IMR-90 (cell line): ENCODE measurements around the gene KCTD12. TPM values are rescaled to one million over a fixed set of nuclear protein-coding genes. Genes with fewer than 3 reads are reported as not detected.

ENCODE experiments used
- ATAC-seq: fragments of 200-7000 bp; cut with Tn5 transposase; 2 replicates; pipeline ENCODE4 v1.9.1; 2020; ENCODE audit warnings: low read depth, mild to moderate bottlenecking, moderate library complexity
- BruUV-seq: library from RNA; stranded (reverse); fragments of 400-500 nt; replicated peaks from 2 replicates; lab custom pipeline; 2021; lab: Mats Ljungman, UMichigan
- CTCF ChIA-PET: fragments of 300-600 bp; formaldehyde crosslinking; extraction: SDS; loops from one replicate; lab custom pipeline; 2021; ENCODE audit warnings: antibody characterized with exemption; lab: Yijun Ruan, JAX
- POLR2A ChIA-PET: fragments of 300-600 bp; sonication (Branson Sonifier 250); formaldehyde crosslinking; loops from one replicate; lab custom pipeline; 2022; ENCODE audit warnings: antibody characterized with exemption; ENCODE audit not compliant: unreplicated experiment; lab: Charles Lee
- DNase-seq: peaks from one replicate; pipeline ENCODE4 v3.0.0; 2013
- H2AFZ ChIP-seq: replicated peaks from 2 replicates; pipeline ENCODE3; 2013; ENCODE audit warnings: low read length, mild to moderate bottlenecking; ENCODE audit not compliant: poor library complexity
- H2AK5ac ChIP-seq: 2 replicates; pipeline ENCODE4 v1.6.1; 2013; ENCODE audit warnings: low read depth, low read length, inconsistent platforms
- H2AK9ac ChIP-seq: replicated peaks from 2 replicates; pipeline ENCODE3; 2013; ENCODE audit warnings: mild to moderate bottlenecking, low read depth, low read length, moderate library complexity; ENCODE audit not compliant: poor library complexity
- H2BK120ac ChIP-seq: 2 replicates; pipeline ENCODE4 v1.6.1; 2013; ENCODE audit warnings: low read depth, low read length, inconsistent platforms
- H2BK15ac ChIP-seq: 3 replicates; pipeline ENCODE4 v1.6.1; 2013; ENCODE audit warnings: low read depth, low read length, inconsistent platforms
- H2BK20ac ChIP-seq: 2 replicates; pipeline ENCODE4 v1.6.1; 2013; ENCODE audit warnings: low read depth, mild to moderate bottlenecking, inconsistent platforms, low read length, moderate library complexity
- H2BK5ac ChIP-seq: 2 replicates; pipeline ENCODE4 v1.6.1; 2013; ENCODE audit warnings: mild to moderate bottlenecking, low read depth, low read length, inconsistent platforms; ENCODE audit not compliant: poor library complexity, severe bottlenecking
- H3K14ac ChIP-seq: replicated peaks from 2 replicates; pipeline ENCODE4 v1.6.1; 2013; ENCODE audit warnings: low read depth, low read length, inconsistent platforms
- H3K18ac ChIP-seq: 2 replicates; pipeline ENCODE4 v1.6.1; 2013; ENCODE audit warnings: low read depth, low read length, control low read depth
- H3K23ac ChIP-seq: 2 replicates; pipeline ENCODE4 v1.6.1; 2013; ENCODE audit warnings: low read depth, low read length, inconsistent platforms
- H3K27ac ChIP-seq: 2 replicates; pipeline ENCODE4 v1.5.1; 2013; ENCODE audit warnings: mild to moderate bottlenecking, control low read depth, low read length; ENCODE audit not compliant: insufficient read depth
- H3K27me3 ChIP-seq: 2 replicates; pipeline ENCODE4 v1.6.1; 2013; ENCODE audit warnings: low read length; ENCODE audit not compliant: control insufficient read depth, insufficient read depth
- H3K36me3 ChIP-seq: 2 replicates; pipeline ENCODE4 v1.6.1; 2013; ENCODE audit warnings: low read length, mixed read lengths; ENCODE audit not compliant: control insufficient read depth, insufficient read depth
- H3K4ac ChIP-seq: 2 replicates; pipeline ENCODE4 v1.6.1; 2013; ENCODE audit warnings: low read depth, low read length, inconsistent platforms
- H3K4me1 ChIP-seq: 2 replicates; pipeline ENCODE4 v1.6.1; 2013; ENCODE audit warnings: low read length, mixed read lengths; ENCODE audit not compliant: control insufficient read depth, insufficient read depth
- H3K4me2 ChIP-seq: 2 replicates; pipeline ENCODE4 v1.6.1; 2013; ENCODE audit warnings: low read depth, mild to moderate bottlenecking, control low read depth, low read length, moderate library complexity
- H3K4me3 ChIP-seq: 2 replicates; pipeline ENCODE4 v1.5.1; 2013; ENCODE audit warnings: low read depth, mild to moderate bottlenecking, control low read depth, low read length, moderate library complexity; ENCODE audit not compliant: insufficient read depth
- H3K56ac ChIP-seq: 2 replicates; pipeline ENCODE4 v1.6.1; 2013; ENCODE audit warnings: low read length, inconsistent platforms; ENCODE audit not compliant: insufficient read depth; ENCODE audit errors: extremely low read depth
- H3K79me1 ChIP-seq, 2 experiments: 2 replicates each; pipeline ENCODE4 v1.6.1; 2013; ENCODE audit warnings: low read length in 2 of 2, inconsistent platforms in 1 of 2, low read depth in 1 of 2
- H3K9ac ChIP-seq: 2 replicates; pipeline ENCODE4 v1.6.1; 2013; ENCODE audit warnings: low read depth, low read length, control low read depth
- H3K9me1 ChIP-seq: 2 replicates; pipeline ENCODE4 v1.6.1; 2013; ENCODE audit warnings: low read length, inconsistent platforms; ENCODE audit not compliant: insufficient read depth
- H3K9me3 ChIP-seq: 2 replicates; pipeline ENCODE4 v1.6.1; 2013; ENCODE audit warnings: low read length; ENCODE audit not compliant: control insufficient read depth, insufficient read depth
- H4K20me1 ChIP-seq: 2 replicates; pipeline ENCODE4 v1.6.1; 2013; ENCODE audit warnings: low read length, inconsistent platforms; ENCODE audit not compliant: insufficient read depth
- H4K5ac ChIP-seq: 2 replicates; pipeline ENCODE4 v1.6.1; 2013; ENCODE audit warnings: mild to moderate bottlenecking, low read depth, low read length, control low read depth
- H4K8ac ChIP-seq, 2 experiments: 2 replicates each; pipeline ENCODE4 v1.6.1; 2013; ENCODE audit warnings: low read depth in 2 of 2, low read length in 2 of 2, control low read depth in 1 of 2, inconsistent platforms in 1 of 2
- H4K91ac ChIP-seq: 2 replicates; pipeline ENCODE4 v1.6.1; 2013; ENCODE audit warnings: low read depth, low read length, inconsistent platforms; ENCODE audit not compliant: insufficient read depth
- BHLHE40 ChIP-seq: fragments of 150-350 bp; IDR thresholded peaks from 2 replicates; pipeline ENCODE4 v1.6.1; 2016; ENCODE audit warnings: mild to moderate bottlenecking, low read depth, low read length
- CHD1 ChIP-seq: IDR thresholded peaks from 2 replicates; pipeline ENCODE4 v1.6.1; 2012; ENCODE audit warnings: low read depth, low read length, improper control_type of control experiment
- FOS ChIP-seq: fragments of 150-350 bp; IDR thresholded peaks from 2 replicates; pipeline ENCODE4 v1.6.1; 2016; ENCODE audit warnings: low read depth, low read length
- RAD21 ChIP-seq: IDR thresholded peaks from 2 replicates; pipeline ENCODE4 v1.6.1; 2012; ENCODE audit warnings: low read length, improper control_type of control experiment
- RFX5 ChIP-seq: IDR thresholded peaks from 2 replicates; pipeline ENCODE4 v1.8.0; 2012; ENCODE audit warnings: low read depth, mild to moderate bottlenecking, low read length, moderate library complexity
- WGBS, 2 experiments: methylation state at CpG; one replicate each; pipeline versions ENCODE4 v1.1.5 to v1.1.7; 2013; ENCODE audit warnings: missing lambda C conversion rate in 2 of 2; ENCODE audit not compliant: insufficient read length in 1 of 2; ENCODE audit errors: extremely low coverage in 2 of 2; 5-methylcytosine and 5-hydroxymethylcytosine counted together
- dilution Hi-C: fragments of 300-500 bp; cut with HindIII; formaldehyde crosslinking; loops from one replicate; pipeline ENCODE4 v1.14.3; 2018; ENCODE audit warnings: low sequenced_read_pairs; ENCODE audit not compliant: unreplicated experiment
- in situ Hi-C: fragments of 300-500 bp; cut with MboI; formaldehyde crosslinking; loops from 3 replicates; pipeline ENCODE4 v1.14.3; 2019; ENCODE audit warnings: low sequenced_read_pairs, inconsistent platforms, mixed read lengths
- intact Hi-C: fragments of 100-400 bp; cut with micrococcal nuclease; formaldehyde crosslinking; loops from 2 replicates; pipeline ENCODE4 v1.10.0; 2022
- polyA plus RNA-seq, 3 experiments: library from polyadenylated mRNA; depleted of rRNA; stranded (reverse); fragments of >200 nt; gene quantifications; 2 replicates each; pipeline ENCODE4 v1.2.3, GENCODE V29; 2012; ENCODE audit warnings: low replicate concordance in 1 of 3
- total RNA-seq: library from RNA; depleted of rRNA; stranded (reverse); fragments of >200 nt; gene quantifications from 2 replicates; pipeline ENCODE4 v1.2.3, GENCODE V29; 2012
- TF ChIP-seq, protein P1 (sequence below): fragments of 150-350 bp; IDR thresholded peaks from 2 replicates; pipeline ENCODE4 v1.6.1; 2017; ENCODE audit warnings: mild to moderate bottlenecking, antibody characterized with exemption, low read length, low read depth
- TF ChIP-seq, protein P2 (sequence below): fragments of 150-350 bp; IDR thresholded peaks from 2 replicates; pipeline ENCODE4 v1.6.1; 2016; ENCODE audit warnings: low read depth, mild to moderate bottlenecking, low read length, moderate library complexity, borderline replicate concordance

The KCTD12 gene
- total and polyA plus RNA-seq, 2 of the 4 experiments (the other 2 are of a cell fraction), result 1.8 to 1.9 TPM

DNA sequence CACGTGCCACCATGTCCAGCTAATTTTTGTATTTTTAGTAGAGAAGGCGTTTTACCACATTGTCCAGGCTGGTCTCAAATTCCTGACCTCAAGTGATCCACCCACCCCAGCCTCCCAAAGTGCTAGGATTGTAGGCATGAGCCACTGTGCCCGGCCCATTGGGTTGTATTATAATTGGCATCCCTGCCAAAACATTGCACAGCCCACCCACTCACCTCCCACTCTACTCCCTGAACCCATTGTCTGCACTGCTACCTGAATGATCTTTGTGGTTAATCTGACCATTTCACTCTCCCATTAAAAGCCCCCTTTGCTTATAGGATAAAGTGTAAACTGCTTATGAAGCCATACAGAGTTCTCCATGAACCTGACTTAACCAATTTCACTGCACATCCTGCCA lies 26.3 kb upstream of the KCTD12 start:
- Histone ChIP-seq H3K27me3 (peaks cover 12% of the 10 kb centered on the region), H2BK120ac (no peak overlapping the region), H3K9me1 (no peaks in the 10 kb centered on the region), H4K91ac (no peak overlapping the region), H3K4me2 (no peak overlapping the region), H3K27ac (no peak overlapping the region), H3K18ac (no peak overlapping the region), H3K79me1 (no peaks in the 10 kb centered on the region), H3K14ac (no peak overlapping the region), H2BK5ac (no peak overlapping the region), H3K56ac (no peak overlapping the region), H3K36me3 (no peaks in the 10 kb centered on the region), H3K4ac (no peak overlapping the region), H2BK15ac (no peak overlapping the region), H4K20me1 (no peaks in the 10 kb centered on the region), H2AK5ac (no peak overlapping the region), H3K9ac (no peak overlapping the region), H3K4me3 (no peak overlapping the region), H4K8ac (no peak overlapping the region), H2AK9ac (no peak overlapping the region), H4K5ac (no peak overlapping the region), H3K4me1 (no peaks in the 10 kb centered on the region), H3K9me3 (no peaks in the 10 kb centered on the region), H3K23ac (no peak overlapping the region), H2BK20ac (no peak overlapping the region), H2AFZ (no peak overlapping the region)
- TF ChIP-seq BHLHE40 (no peak), RFX5 (no peak), FOS (no peak), CHD1 (no peak), RAD21 (no peak)
- TF ChIP-seq, protein P1, sequence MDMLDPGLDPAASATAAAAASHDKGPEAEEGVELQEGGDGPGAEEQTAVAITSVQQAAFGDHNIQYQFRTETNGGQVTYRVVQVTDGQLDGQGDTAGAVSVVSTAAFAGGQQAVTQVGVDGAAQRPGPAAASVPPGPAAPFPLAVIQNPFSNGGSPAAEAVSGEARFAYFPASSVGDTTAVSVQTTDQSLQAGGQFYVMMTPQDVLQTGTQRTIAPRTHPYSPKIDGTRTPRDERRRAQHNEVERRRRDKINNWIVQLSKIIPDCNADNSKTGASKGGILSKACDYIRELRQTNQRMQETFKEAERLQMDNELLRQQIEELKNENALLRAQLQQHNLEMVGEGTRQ, result no peak
- TF ChIP-seq, protein P2, sequence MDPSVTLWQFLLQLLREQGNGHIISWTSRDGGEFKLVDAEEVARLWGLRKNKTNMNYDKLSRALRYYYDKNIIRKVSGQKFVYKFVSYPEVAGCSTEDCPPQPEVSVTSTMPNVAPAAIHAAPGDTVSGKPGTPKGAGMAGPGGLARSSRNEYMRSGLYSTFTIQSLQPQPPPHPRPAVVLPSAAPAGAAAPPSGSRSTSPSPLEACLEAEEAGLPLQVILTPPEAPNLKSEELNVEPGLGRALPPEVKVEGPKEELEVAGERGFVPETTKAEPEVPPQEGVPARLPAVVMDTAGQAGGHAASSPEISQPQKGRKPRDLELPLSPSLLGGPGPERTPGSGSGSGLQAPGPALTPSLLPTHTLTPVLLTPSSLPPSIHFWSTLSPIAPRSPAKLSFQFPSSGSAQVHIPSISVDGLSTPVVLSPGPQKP, result no peak
- intact Hi-C loops (no loop called here), in situ Hi-C loops (loop anchor here (25.0 kb wide), 2 partner anchors 425 to 1225 kb away; no protein-coding TSS in a partner anchor), dilution Hi-C loops (no loop called here)
- BruUV-seq, result no TSS peak
- CTCF ChIA-PET, result no interaction called here
- POLR2A ChIA-PET, result no interaction called here
- DNase-seq, result no peak
- no CpG with 5 or more reads among the region's 3 CpGs for WGBS, 2 experiments
- no peak for ATAC-seq
